SK-N-MC (cell line): Measurements from ENCODE around the gene ANO2.
"Not testable (repeated sequence)": the region's sequence is repeated elsewhere in the genome, so short reads cannot be mapped to it uniquely, and the experiment has no call there.

Experiments
- DNase-seq: peaks from one replicate; pipeline ENCODE4 v3.0.0-alpha.2; 2011; ENCODE audit warnings: low read depth, low spot score
- H3K27ac ChIP-seq: fragments of 200-600 bp; sonication (generic); 2 replicates; pipeline ENCODE4 v1.5.1; 2016; ENCODE audit warnings: mixed run types
- H3K36me3 ChIP-seq: fragments of 200-600 bp; sonication (generic); 2 replicates; pipeline ENCODE4 v1.6.1; 2017; ENCODE audit warnings: antibody characterized with exemption, low read length, mixed read lengths; ENCODE audit not compliant: insufficient read depth
- H3K4me3 ChIP-seq: fragments of 200-600 bp; sonication (generic); 2 replicates; pipeline ENCODE4 v1.5.1; 2016
- H3K9ac ChIP-seq: fragments of 200-600 bp; sonication (generic); 2 replicates; pipeline ENCODE4 v1.8.0; 2017; ENCODE audit warnings: mixed run types, mixed read lengths; ENCODE audit not compliant: insufficient read length
- H3K9me3 ChIP-seq: fragments of 200-600 bp; sonication (generic); 2 replicates; pipeline ENCODE4 v1.6.1; 2017; ENCODE audit warnings: low read depth, mild to moderate bottlenecking, antibody characterized with exemption, low read length, moderate library complexity, mixed read lengths
- EZH2 ChIP-seq: fragments of 200-600 bp; sonication (generic); IDR thresholded peaks from one replicate; pipeline ENCODE4 v1.6.1; 2017; ENCODE audit warnings: antibody characterized with exemption
- FOXP2 ChIP-seq: optimal IDR thresholded peaks from 2 replicates; pipeline ENCODE3; 2011; ENCODE audit warnings: mild to moderate bottlenecking, moderate library complexity; ENCODE audit not compliant: insufficient read depth; ENCODE audit errors: extremely low read length, control extremely low read depth
- POLR2AphosphoS5 ChIP-seq: IDR thresholded peaks from 2 replicates; pipeline ENCODE4 v1.6.1; 2012; ENCODE audit warnings: mild to moderate bottlenecking, low read depth, low read length, borderline replicate concordance

Gene ANO2

DNA sequence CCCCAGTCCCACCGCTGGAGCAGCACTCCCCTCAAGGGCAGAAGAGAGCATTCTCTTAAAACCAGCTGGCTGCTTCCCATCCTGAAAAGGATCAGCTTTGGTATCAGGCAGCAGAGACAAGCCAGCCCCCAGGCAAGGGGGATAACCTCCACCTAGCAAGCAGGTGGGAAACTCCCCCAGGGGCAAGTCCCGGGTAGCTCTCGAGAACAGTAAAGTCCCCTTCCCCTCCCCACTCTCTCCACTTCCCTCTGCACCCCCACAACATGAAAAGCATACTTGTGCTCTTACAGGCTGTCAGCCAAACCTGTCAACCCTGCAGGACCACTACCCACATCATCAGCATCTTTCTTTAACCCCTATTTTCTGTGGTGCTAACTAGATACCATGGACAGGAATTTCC, 259.1 kb downstream of the ANO2 start:
- TF ChIP-seq POLR2AphosphoS5 (no peak), EZH2 (no peak), FOXP2 (no peak)
- H3K4me3 ChIP-seq = no peak overlapping the region
- DNase-seq = no peak
- no peak overlapping the region for H3K27ac ChIP-seq
- no peaks in the 10 kb centered on the region for H3K36me3 ChIP-seq
- H3K9ac ChIP-seq = no peak overlapping the region
- no peaks in the 10 kb centered on the region for H3K9me3 ChIP-seq

DNA sequence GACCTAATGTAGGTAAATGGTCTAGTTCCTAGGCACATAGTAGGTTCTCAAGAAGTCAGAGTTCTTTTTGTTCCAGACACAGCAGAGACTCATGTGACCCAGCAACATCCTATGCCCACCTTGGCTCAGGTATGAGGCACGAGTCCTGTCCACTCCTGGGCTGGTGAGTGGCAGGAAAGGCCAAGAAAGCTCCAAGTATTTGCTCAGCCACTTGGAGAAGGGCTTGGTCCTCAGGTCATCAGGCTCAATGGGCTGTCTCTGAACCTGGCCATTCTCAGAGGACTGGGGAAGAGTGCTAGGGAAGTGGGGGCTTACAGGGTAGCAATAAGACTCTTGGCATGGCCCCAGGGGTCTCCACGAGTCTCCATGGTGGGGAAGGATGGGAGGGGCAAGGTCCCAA, 260.1 kb downstream of the ANO2 start:
- DNase-seq = no peak

DNA sequence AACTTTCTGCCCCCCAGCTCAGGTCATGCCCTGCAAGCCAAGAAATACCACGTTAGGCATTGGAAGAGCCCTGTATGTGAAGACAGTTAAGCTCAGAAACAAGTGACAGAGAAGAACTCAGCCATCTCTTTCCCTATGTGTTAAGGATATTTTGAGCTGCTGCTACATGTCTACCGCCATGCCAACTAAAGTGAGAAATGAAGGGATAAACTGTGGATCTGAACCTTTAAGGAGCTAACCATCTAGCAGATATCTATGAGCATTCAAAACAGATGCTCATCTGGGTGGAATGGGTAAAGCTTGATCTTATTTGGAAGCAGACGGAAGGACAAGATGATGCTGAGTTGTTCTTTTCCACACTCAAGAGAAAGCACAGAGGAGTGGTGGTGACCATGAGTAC, 262.5 kb downstream of the ANO2 start:
- DNase-seq = no peak
- Histone ChIP-seq H3K9ac (no peak overlapping the region), H3K36me3 (no peaks in the 10 kb centered on the region), H3K27ac (no peak overlapping the region), H3K9me3 (no peaks in the 10 kb centered on the region), H3K4me3 (no peak overlapping the region)
- no peak for TF ChIP-seq EZH2
- no peak for TF ChIP-seq FOXP2
- no peak for TF ChIP-seq POLR2AphosphoS5

More for the DNA sequence above, 260.1 kb downstream of the ANO2 start:
- TF ChIP-seq POLR2AphosphoS5 (no peak), EZH2 (no peak), FOXP2 (no peak)
- Histone ChIP-seq H3K27ac (no peak overlapping the region), H3K36me3 (no peaks in the 10 kb centered on the region), H3K9me3 (no peaks in the 10 kb centered on the region), H3K4me3 (no peak overlapping the region), H3K9ac (no peak overlapping the region)

DNA sequence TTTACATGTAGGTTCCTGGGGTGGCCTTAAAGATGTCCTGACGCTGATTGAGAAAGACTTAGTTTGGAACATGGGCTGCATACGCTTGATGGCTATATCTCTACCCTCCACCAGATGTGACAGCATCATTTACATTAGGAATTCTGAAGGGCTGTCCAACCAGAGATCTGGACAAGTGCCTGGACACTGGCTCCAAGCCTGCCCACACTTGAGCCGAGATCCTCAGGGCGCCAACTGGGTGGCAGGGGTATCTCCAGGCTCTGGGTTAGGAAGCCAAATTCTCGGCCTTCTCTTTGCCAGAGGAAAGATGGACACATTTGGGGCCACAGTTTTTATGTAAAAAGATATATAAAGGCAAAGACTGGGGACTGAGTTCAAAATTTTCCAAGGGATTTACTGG, 266.9 kb downstream of the ANO2 start:
- DNase-seq = no peak
- Histone ChIP-seq H3K9ac (no peak overlapping the region), H3K36me3 (no peaks in the 10 kb centered on the region), H3K9me3 (no peaks in the 10 kb centered on the region), H3K4me3 (no peak overlapping the region), H3K27ac (no peak overlapping the region)
- TF ChIP-seq EZH2 = no peak
- no peak for TF ChIP-seq FOXP2
- TF ChIP-seq POLR2AphosphoS5 = no peak

DNA sequence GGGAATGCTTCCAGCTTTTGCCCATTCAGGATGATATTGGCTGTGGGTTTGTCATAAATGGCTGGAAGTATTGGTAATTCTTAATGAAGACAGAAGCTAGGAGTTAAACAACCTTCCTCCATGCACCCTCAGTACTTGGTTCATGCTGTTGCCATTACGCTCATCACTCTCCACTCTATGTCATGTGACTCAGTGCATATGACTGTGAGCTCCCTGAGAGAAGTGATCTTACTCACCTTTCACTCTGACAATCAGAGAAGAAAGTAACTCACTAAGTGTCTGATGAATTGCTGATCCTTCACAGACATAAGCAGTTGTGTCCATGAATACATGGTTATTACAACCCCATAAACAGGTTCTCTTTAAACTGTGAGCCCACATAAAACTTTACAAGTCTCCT, 275.4 kb downstream of the ANO2 start:
- not testable (repeated sequence) for DNase-seq, H3K9me3 ChIP-seq, H3K9ac ChIP-seq, H3K4me3 ChIP-seq, H3K27ac ChIP-seq, H3K36me3 ChIP-seq

DNA sequence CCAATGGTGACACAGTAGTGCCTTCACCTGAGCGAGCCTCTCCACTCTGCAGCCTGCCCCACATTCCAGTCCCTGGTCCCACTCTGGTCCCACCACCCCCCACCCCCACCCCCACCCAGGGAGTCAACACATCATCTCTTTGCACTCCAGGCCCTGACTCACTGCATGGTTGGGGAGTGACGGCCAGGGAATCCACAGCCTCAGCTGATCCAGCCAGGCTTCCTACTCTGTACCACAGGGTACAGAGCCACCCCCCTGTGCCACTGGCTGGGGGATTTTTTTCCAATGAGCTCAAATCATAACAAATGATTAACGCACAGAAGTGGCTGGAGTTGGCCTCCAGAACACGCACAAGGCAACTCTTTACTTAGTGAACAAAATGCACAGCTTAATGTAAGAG, 279.4 kb downstream of the ANO2 start:
- TF ChIP-seq FOXP2 = no peak
- no peak for TF ChIP-seq POLR2AphosphoS5
- no peak for TF ChIP-seq EZH2
- no peak for DNase-seq
- no peak overlapping the region for H3K9ac ChIP-seq
- H3K27ac ChIP-seq = no peak overlapping the region
- H3K4me3 ChIP-seq = no peak overlapping the region
- H3K36me3 ChIP-seq = no peaks in the 10 kb centered on the region
- H3K9me3 ChIP-seq = no peaks in the 10 kb centered on the region

DNA sequence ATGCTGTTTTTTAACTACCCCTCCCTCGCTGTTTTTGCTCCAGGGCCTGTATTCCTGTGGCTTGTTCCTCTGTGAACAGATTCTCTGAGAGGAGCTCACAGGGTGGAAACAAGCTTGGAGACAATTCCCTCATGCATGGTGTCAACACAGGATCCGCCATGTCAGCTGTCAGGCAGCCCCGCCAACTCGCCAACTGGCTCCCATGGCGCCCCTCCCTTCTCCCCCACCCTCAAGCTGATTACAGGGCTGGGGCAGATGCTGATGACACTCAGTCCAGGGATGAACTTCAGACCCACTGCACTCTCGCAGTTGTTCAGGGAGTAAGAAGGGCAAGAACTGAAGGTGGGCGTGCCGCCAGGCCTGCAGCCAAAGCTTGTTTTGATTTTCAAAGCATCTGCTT, 283.2 kb downstream of the ANO2 start:
- TF ChIP-seq EZH2 (no peak), FOXP2 (no peak), POLR2AphosphoS5 (no peak)
- no peak overlapping the region for H3K27ac ChIP-seq
- no peak for DNase-seq

DNA sequence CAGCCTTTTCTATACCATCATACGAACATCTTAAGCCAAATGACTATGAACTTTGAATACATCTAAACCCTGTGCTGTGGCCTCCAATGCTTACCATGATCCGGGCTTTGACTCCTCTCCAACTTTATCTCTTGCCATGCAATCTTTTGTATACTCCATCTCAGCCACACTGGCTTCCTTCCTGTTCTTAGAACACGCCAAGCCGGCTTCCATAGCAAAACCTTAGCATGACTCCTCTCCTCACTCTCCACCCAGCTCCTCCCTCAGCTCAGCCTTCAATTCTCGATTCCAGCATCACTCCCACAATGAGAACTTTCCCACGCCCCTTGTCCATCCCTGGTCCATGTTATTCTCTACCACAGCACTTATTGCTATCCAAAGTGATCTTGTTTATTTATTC, 284.8 kb downstream of the ANO2 start:
- no peak for DNase-seq
- no peaks in the 10 kb centered on the region for H3K9me3 ChIP-seq

More for the DNA sequence above, 283.2 kb downstream of the ANO2 start:
- Histone ChIP-seq H3K9ac (no peak overlapping the region), H3K4me3 (no peak overlapping the region), H3K9me3 (no peaks in the 10 kb centered on the region), H3K36me3 (no peaks in the 10 kb centered on the region)

DNA sequence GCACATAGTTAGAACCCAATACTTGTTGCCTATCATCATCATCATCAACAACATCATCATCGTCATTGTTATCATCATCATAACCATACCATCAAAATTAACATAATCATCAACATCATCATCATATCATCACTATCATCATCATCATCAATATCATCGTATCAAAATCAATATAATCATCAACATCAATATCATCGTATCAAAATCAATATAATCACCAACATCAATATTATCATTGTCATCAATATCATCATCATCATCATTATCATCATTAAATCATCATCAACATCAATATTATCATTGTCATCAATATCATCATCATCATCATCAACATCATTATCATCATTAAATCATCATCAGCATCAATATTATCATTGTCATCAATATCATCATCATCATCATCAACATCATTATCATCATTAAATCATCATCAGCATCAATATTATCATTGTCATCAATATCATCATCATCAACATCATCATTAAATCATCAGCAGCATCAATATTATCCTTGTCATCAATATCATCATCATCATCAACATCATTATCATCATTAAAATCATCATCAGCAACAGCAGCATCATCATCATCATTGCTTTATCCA, 286.6 kb downstream of the ANO2 start:
- H3K36me3 ChIP-seq, H3K9me3 ChIP-seq, H3K9ac ChIP-seq, H3K27ac ChIP-seq, H3K4me3 ChIP-seq, DNase-seq: not testable (repeated sequence)

More for the DNA sequence above, 284.8 kb downstream of the ANO2 start:
- no peaks in the 10 kb centered on the region for H3K36me3 ChIP-seq
- H3K27ac ChIP-seq = no peak overlapping the region
- TF ChIP-seq POLR2AphosphoS5 = no peak
- no peak for TF ChIP-seq FOXP2
- no peak for TF ChIP-seq EZH2
- H3K4me3 ChIP-seq = no peak overlapping the region
- no peak overlapping the region for H3K9ac ChIP-seq

DNA sequence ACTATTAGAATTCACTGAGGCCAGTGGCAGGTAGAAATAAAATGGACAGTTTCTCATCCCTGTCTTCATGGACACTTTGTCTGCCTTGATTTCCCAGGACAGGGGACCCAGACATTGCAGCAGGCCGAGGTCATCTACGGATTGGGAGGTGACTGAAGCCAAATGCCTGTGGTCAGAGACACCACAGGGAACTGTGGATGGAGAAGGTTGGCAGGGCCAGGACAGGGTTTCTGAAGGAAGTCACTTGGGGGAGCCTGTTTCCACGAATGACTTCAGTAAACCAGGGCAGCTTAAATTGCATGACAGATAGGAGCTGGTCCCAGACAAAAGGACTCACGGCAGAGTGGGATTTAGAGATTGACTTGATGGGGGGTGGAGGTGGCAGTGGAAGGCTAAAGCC, 288.2 kb downstream of the ANO2 start:
- no peak for DNase-seq
- Histone ChIP-seq H3K36me3 (no peaks in the 10 kb centered on the region), H3K9me3 (no peaks in the 10 kb centered on the region), H3K27ac (no peak overlapping the region), H3K9ac (no peak overlapping the region), H3K4me3 (no peak overlapping the region)
- TF ChIP-seq POLR2AphosphoS5 = no peak
- TF ChIP-seq EZH2 = no peak
- no peak for TF ChIP-seq FOXP2
